ENCODE results near the gene EHF.

Gene EHF

GRCh38 chr11:34627197-34627596, 6.3 kb downstream of the EHF start:
- no peak for DNase-seq

DNA sequence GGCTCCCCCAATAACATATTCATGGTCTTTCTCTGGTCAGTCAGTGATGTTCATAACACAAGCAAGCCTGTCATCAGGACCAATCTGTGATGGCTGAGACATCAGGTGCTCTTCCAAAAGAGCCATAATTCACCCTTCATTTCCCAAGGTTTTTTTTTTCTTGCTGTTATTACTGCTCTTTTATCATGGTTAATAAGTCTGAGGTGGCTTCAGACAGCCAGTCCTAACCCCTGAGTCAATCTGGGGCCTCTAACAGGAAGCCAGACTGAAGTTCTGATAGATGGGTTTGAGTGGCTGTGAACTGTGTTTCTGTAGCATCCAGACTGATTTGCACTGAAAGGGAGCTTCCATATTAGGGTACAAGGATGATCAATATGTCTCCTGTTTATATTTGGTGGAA, 8.8 kb downstream of the EHF start:
- DNase-seq: no peak

GRCh38 chr11:34630544-34630943, 9.7 kb downstream of the EHF start:
- no peak for DNase-seq

DNA sequence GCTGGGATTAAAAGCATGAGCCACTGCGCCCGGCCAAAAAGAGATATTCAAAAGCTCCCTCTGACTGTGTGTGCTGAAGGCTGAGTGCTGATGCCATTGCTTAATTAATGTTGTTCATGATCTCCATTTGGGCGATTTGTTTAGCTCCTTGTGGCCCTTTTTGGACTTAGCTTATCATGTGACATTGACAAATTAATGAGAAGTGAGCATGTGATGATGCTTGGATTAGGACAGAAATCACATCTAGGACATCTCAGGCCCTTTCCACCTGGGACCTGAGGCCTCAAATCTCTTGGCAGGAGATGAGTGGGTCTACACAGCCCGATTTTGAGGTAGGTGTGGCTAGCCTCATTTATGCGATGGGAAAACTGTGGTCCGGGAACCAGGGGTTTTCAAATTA, 10.4 kb downstream of the EHF start:
- no peak for DNase-seq

DNA sequence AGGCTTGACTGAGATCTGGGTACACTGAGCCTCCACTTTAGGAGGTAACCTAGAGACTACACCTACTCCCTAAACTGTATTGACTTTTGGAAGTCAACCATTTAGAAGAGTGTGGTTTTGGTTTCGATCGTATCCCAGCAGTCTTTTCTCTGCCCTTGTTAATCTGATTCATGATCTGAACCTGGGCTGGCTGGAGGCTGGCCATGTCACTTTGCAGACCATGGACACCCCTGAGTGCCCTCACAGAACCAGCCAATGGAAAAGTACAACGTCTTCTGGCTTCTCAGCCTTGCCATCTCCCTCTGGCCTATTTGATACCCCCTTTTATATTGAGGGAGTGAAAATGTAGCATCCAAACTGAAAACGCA, 10.8 kb downstream of the EHF start:
- DNase-seq: no peak

- DNase-seq: no peak
Measured at GRCh38 chr11:34632105-34632791, 11.4 kb downstream of the EHF start.

DNA sequence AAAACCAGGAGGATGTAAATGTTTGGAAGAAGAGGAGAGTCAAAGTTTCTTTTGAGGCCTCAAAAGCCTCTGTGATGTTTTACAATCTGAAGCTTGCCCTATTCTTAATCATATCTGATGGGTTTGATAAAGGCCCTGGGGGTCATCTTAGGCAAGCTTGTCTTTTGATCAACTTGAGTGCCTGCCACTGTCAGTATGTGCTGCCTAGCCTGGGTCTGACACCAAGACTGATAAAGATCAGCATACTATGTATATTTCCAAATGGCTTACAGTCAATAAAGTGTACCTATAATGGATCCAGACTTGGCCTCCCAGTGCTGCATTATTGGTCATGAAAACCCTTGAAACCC, 12.7 kb downstream of the EHF start:
- DNase-seq: no peak

DNA sequence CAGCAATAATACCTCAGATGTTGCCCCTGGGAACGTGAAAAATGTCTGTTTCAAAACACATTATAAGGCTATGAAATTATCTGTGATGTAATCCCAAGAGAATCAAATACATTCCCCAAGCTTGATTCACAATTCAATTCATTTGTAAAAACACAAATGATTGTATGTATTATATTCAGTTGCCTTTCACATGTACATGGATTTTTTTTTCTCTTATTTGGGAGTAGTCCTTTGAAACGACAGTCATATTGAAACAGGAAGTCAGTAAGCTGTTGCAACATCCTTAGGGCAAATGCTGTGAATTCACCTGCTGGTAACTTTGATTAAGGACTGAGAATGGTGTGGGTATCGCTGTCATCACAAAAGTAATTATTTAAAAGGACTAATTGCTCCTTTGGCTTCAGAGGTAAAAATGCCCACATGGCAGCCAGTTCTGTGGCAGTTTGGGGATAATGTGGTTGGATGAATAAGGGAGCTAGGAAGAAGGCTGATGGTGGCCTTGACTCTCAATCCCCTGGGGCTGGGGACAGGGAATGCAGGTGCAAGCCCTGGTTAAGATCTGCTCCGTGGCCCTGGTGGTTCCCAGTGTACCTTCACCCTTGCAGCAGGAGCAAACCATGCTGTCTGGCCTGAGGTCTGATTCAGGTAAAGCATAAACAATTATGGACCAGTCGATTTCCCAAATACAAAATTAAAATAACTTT, 13.2 kb downstream of the EHF start:
- no peak for DNase-seq

- DNase-seq: peak; percentile 45
Measured at GRCh38 chr11:34634694-34635062, 13.8 kb downstream of the EHF start.

GRCh38 chr11:34636127-34636526, 15.2 kb downstream of the EHF start:
- DNase-seq: no peak

- no peak for DNase-seq
Measured at GRCh38 chr11:34637303-34637702, 16.4 kb downstream of the EHF start.

DNA sequence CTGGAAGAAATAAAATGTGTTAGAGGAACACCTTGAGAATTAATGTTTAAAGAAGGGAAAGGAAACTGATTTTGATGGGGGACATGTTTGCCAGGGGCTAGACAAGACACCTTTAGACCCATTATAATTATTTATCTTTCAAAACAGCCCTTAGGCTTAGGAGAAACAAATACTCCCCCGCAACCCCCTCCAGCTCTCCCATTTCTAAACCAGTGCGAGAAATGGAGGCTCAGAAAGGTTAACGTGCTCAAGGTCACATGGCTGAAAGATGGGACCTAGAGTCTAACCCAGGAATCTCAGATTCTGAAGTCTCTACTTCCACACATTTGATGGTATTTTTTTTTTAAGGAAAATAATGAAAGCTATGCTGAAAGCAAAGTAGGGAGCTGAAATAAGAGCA, 18.0 kb downstream of the EHF start:
- no peak for DNase-seq

DNA sequence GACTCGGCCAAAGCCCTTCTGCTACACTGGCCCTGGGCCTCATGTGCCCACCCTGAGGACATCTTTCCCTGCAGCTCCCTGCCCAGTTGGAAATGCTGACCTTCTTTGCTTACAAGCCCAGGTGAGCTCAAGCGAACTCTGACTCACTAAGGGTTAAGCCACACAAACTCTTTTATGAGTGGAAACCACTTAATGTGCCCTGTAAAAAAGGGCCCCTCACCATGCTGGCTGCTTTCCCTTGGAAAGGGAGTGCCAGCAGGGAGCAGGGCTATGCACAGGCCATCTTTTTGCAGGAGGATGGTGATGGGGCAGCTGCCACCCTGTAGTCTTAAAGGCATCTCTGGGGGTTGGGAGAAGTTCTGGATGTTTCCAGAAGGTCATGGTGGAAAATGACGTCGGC, 18.7 kb downstream of the EHF start:
- no peak for DNase-seq

- no peak for DNase-seq
Measured at GRCh38 chr11:34640050-34640923, 19.4 kb downstream of the EHF start.

DNA sequence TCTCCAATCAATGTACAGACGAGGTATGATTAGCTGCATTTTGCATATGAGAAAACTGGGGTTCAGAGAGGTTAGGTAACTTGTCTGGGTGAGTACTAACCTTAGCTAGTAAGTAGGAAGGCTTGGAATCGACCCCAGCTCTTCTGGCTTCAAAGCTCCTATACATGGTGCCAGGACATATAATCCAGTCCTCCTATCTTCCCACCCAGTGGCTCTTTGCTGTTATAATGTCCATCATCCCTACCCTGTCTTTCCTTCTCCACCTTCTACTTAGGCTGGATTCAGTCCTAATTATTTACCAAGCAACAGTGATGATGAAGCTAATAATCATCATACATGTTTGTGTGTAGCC, 20.0 kb downstream of the EHF start:
- no peak for DNase-seq

GRCh38 chr11:34641456-34641855, 20.6 kb downstream of the EHF start:
- no peak for DNase-seq

DNA sequence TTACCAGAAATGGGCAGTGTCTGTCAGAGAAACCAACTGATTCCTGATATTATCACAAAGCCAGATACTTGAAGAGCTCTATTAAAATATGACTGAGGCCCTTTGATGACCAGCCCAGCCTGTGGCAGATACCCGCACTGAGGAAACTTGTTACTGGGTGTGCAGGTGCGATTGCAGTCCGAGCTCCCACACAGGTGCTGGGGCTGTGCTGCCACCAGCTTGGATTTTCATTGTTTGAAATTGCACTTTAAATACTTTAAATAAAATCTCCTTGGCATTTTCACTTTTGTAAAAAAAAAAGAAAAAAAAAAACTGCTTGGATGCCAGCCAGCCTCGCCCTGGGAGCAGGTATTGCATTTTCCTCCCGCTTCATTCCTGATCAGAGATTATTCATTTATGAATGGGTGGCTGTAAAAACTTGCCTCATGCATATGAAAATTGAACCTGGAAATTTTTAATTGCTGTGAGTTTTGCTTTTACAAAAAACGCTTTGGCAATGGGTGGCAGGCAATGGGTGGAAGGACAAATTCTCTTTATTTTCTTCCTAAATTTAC, 21.2 kb downstream of the EHF start:
- no peak for DNase-seq

- no peak for DNase-seq
Measured at GRCh38 chr11:34642873-34643272, 22.0 kb downstream of the EHF start.

- no peak for DNase-seq
Measured at GRCh38 chr11:34643311-34643710, 22.4 kb downstream of the EHF start.

DNA sequence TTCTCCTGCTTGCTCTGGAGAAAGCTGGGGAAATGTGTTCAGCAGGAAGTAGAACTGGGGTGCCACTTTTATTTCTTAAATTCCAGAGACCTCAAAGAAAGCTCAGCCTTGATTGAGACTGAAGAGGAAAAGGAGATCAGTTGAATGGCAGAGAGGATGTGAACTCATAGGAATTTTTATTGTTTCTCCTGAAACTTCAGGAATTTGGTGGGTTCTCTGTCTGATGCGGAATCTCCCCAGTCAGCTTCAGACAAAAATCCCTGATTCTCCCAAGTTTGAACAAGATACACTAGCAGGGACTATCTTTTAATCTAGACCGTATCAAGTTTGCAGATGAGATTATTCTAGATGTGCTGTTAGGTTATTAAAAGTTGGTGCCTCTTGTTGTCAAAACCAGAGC, 23.0 kb downstream of the EHF start:
- no peak for DNase-seq

DNA sequence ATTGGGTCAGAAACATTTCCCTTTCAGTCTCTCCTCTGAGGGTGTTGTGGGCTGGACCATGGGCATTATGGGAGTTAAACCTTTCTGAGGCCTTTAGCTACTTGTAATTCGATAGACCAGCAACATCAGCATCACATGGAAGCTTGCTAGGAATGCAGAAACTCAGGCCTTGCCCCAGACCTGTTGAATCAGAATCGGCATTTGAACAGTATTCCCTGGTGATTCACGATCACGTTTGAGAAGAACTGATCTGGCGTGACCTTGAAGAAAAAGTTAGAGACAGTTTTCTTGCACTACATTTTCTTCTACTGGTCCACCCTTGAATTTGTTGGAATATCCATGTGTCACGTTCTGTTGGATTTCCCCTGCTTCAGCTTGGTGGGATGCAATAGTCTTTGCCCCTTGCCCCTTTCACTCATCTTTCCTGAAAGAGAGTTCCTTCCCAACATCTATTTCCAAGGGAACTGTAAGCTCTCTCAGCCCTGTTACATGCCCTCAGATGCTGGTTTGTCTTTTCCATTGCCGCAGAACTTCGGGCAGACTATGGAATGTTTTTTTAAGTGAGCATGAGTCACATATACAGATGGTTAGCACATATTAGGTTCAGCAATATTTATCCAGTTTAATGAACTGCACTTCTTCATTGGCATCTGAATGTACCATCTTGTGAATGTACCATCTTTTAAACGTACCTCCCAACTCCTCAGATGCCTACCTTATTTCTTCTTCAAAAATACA, 23.9 kb downstream of the EHF start:
- no peak for DNase-seq

DNA sequence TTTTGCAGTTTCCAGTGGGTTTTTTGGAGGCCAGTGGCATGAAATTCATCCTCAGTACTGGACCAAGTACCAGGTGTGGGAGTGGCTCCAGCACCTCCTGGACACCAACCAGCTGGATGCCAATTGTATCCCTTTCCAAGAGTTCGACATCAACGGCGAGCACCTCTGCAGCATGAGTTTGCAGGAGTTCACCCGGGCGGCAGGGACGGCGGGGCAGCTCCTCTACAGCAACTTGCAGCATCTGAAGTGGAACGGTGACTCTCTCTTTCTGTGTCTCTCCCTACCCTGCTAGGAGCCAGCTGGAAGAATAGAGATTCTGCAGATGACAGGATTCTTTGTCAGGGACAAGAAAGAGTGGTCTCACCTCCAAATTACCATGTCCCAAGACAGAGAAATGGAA, 25.5 kb downstream of the EHF start:
- no peak for DNase-seq

GRCh38 chr11:34647131-34647530, 26.2 kb downstream of the EHF start:
- DNase-seq: no peak
